Measurements from ENCODE around the gene TMSB10.
"Not testable (repeated sequence)": the region's sequence is repeated elsewhere in the genome, so short reads cannot be mapped to it uniquely, and the experiment has no call there.

TMSB10 gene

GRCh38 chr2:84905181-84906107 lies at the start of gene TMSB10:
TSS of gene TMSB10 (plus strand) at chr2:84905656.
- peak; percentile 90 to 97 (median 93) for DNase-seq

DNA sequence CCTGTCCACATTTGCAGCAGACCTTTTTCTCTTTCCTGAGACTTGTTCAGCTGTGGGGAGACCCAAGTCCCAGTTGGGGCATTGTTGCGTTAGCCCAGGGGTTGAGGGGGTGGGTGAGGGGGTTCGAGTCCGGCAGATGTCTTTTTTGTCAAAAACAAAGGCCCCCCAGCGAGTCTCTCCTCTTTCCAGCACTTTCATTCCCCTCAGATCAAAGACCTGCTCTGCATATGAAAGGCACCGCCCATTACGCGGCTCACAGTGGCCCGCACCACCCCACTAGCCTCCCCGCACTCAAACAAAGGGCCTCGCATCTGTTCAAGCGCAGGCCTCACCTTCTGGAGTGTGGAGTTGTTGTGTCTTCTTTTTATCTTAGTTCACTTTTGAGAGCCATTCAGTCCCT lies 49.7 kb upstream of the TMSB10 start:
- no peak for DNase-seq

DNA sequence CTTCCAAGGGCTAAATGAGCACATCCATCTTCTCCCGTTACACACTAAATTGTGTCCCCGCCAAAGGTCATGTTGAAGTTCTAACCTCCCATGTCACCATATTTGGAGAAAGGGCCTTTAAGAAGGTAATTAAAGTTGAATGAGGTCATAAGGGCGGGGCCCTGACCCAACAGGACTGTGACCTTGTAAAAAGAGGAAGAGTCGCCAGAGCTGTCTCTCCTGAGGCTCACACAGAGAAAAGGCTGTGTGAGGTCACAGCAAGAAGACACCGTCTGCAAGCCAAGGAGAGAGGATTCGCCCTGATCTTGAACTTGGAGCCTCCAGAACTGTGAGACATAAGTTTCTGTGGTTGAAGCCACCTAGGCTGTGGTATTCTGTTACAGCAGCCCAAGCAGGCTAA lies 48.7 kb upstream of the TMSB10 start:
- DNase-seq = peak; percentile 42 to 53 (median 48)

DNA sequence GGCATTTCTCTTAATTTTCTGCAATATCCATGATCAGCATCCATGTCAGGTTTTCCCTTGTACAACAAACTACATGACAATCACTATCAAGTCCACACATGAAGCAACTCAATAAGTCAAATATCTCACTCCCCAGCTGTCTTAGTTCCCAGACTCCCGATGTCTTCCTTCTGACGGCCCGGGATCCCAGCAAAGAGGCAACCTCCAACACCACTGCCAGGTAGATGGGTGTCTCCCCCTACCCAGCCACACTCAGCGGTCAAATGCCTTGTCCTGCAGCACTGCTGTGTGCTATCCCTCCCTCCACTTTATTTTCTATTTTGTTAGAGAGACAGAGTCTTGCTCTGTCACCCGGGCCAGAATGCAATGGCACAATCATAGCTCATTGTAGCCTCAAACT lies 47.9 kb upstream of the TMSB10 start:
- no peak for DNase-seq

DNA sequence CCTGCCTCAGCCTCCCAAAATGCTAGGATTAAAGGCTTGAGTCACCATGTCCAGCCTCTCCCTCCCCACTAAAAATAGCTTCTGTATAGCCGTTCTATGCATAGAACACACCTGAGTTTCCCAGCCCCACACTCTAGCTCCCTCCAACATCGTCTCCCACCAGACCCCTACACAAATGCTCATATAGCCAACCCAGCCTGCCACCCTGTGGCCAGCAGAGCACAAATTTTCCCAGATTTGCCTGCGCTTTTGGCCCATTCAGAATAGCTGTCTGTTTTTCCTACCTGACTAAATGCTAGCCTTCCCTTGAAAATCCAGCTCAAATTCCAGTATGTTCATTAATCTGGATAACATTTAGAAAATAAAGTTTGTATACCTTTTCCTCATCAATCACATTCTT lies 47.3 kb upstream of the TMSB10 start:
- DNase-seq = no peak

- DNase-seq = no peak
Measured at GRCh38 chr2:84858937-84859336, 46.5 kb upstream of the TMSB10 start.

GRCh38 chr2:84861539-84861938 lies 43.9 kb upstream of the TMSB10 start:
- no peak for DNase-seq

DNA sequence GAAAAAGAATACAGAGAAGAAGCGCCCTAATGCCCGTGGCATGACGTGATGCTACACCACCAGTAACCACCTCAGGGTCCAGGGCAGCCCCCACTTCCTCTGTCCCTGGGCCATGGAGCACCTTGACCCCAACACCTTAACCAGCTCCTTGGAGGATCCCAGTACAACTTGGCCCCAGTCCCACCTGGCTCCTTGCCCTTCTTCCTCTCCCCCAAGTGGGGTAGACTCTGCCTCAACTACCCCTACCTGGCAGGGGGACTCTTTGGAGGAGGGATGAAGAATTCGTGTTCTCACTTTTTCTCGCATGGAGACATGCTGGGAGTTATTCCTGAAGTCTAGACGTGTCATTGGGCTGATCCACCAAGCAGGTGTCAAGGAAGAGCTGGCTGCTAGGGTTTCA lies 43.5 kb upstream of the TMSB10 start:
- no peak for DNase-seq

GRCh38 chr2:84865181-84865783 lies 40.2 kb upstream of the TMSB10 start:
- DNase-seq = peak; percentile 55 to 79 (median 79)

DNA sequence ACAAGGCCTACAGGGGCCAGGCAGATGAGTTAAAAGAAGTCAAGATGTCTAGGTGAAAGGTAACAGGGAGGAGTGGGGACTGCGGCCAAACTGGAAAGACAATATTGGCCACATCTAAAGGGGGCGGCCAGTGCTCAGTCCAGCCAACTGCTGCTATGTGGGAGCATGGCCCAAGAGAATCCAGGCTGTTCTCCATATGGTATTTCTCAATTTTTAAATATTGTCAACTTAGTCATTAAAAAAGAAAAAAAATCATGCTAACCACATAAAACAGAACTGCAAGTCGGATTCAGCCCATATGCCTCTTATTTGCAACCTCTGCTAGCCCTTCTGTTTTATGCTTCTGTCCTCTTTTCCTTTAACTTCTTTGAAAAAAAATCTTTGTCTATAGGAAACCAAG lies 39.3 kb upstream of the TMSB10 start:
- no peak for DNase-seq

- DNase-seq = not testable (repeated sequence)
Measured at GRCh38 chr2:84868327-84868726, 37.1 kb upstream of the TMSB10 start.

GRCh38 chr2:84870306-84870705 lies 35.1 kb upstream of the TMSB10 start:
- DNase-seq = no peak

DNA sequence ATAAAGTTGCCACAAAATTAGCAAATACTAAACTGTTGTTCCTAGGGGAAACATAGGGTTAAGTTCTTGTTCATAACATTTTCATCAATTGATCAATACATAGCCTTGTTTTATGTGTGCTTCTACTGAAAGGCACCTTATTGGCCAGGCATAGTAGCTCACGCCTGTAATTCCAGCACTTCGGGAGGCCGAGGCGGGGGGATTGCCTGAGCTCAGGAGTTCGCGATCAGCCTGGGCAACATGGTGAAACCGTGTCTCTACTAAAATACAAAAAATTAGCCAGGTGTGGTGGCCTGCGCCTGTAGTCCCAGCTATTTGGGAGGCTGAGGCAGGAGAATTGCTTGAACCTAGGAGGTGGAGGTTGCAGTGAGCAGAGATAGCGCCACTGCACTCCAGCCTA lies 32.8 kb upstream of the TMSB10 start:
- not testable (repeated sequence) for DNase-seq

GRCh38 chr2:84873350-84873749 lies 32.1 kb upstream of the TMSB10 start:
- no peak for DNase-seq

GRCh38 chr2:84874381-84875212 lies 30.9 kb upstream of the TMSB10 start:
- peak; percentile 84 to 93 (median 89) for DNase-seq

GRCh38 chr2:84875213-84875560 lies 30.3 kb upstream of the TMSB10 start:
- no peak for DNase-seq

DNA sequence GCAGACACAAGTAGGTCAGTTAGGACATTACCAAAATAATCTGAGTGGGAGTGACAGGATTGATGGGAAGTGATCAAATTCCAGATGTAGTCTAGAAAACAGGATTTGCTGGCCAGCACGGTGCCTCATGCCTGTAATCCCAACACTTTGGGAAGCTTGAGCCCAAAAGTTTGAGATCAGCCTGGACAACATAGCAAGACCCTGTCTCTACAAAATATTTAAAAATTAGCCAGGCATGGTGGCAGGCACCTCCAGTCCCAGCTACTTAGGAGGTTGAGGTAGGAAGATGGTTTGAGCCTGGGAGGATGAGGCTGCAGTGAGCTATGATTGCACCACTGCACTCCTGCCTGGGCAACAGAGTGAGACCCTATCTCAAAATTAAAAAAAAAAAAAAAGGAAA lies 29.8 kb upstream of the TMSB10 start:
- not testable (repeated sequence) for DNase-seq

GRCh38 chr2:84876369-84876768 lies 29.1 kb upstream of the TMSB10 start:
- no peak for DNase-seq

GRCh38 chr2:84878459-84878858 lies 27.0 kb upstream of the TMSB10 start:
- DNase-seq = no peak

- DNase-seq = no peak
Measured at GRCh38 chr2:84878896-84879583, 26.4 kb upstream of the TMSB10 start.

DNA sequence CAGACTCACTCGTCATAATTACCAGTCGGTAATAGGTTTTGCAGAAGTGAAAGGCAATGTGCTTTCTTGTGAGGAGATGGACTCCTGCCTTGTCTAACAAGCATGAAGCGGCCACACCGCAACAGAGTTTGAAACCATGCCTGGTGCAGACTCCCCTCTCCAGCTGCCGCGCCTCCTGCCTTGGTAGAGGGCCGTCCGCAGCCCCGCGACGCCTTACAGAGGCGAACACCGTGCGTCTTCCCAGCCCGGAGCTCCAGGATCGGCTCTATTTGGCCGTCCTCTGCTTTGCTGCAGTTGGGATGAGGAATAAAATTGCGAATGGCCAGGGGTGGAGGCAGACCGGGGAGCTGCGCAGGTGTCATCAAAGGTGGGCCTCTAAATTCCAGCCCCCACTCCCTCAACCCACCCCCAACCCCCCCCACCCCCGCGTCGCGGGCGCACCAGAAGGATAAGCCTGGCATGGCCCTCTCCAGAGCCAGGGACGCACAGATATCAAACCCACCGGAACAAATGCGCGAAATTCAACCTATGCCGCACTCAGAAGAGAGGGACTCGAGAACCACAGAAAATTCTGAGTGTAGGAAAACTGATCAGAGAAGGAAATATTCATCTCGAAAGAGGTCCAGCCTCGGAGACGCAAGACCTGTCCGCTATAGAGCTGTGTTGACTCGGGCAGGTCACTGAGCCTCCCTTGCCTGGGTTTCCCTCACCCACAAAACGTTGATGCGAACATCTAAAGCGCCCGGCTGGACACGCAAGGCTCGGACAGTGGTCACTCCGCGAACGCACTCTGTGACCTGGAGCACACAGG lies 25.7 kb upstream of the TMSB10 start:
- DNase-seq = peak in 2 of 3 donors; percentile 26 to 30

DNA sequence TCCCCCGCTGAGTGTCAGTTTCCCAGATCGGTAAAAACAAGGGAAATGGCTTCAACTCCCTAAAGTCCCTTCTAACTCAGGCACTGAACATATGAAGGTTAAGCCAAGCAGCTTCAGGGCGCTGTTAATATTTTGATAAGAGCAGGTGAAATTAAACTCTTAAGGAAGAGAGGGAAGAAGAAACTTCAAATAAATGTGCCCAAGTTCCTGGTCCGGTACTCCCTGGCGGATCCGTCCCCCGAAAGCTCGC lies 25.1 kb upstream of the TMSB10 start:
- DNase-seq = no peak
